OCI-LY3 (cell line): Measurements from ENCODE around the gene HOXB6.

ENCODE experiments used
- CTCF ChIP-seq: fragments of 200-600, 300-600 bp; sonication (generic); IDR thresholded peaks from 2 replicates; pipeline ENCODE4 v1.5.1; 2014; ENCODE audit warnings: antibody characterized with exemption, low read length, low read depth
- EZH2phosphoT487 ChIP-seq: fragments of 200-600 bp; shearing (Covaris generic); IDR thresholded peaks from 2 replicates; pipeline ENCODE4 v1.6.1; 2018; ENCODE audit warnings: antibody characterized with exemption, mixed run types, low read depth

DNA sequence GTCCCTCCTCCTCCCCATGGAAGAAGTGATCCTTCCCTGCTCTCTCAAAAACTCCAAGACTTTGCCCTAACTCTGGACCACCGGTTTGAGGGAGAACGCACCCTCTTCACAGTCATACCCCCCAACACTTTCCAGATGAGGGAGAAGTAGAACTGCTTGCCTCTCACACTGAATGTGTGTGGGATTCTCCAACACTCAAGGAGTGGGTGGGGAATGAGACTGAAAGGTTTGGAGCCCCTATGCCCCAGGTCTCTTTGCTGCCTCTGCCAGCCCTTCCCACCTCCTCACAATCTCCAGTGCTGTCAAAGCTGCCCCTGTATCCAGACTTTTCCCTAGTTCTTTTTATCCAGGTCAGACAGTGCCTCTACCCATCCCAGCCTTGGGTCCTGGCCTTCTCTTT lies 38.1 kb downstream of the HOXB6 start:
- TF ChIP-seq CTCF (no peak), EZH2phosphoT487 (no peak)
